Astrocyte of the cerebellum (primary cell): ENCODE measurements around the gene TMPRSS7.
A peak's percentile ranks its signal among the peaks of the same experiment; 100 is the strongest.

Source experiments
- DNase-seq: peaks from one replicate; pipeline ENCODE4 v3.0.0-alpha.2; 2011; ENCODE audit warnings: low read depth
- H3K4me3 ChIP-seq: 2 replicates; pipeline ENCODE4 v1.5.1; 2011; ENCODE audit warnings: mild to moderate bottlenecking, low read depth, low read length, moderate library complexity
- CTCF ChIP-seq: IDR thresholded peaks from 2 replicates; pipeline ENCODE4 v1.5.1; 2012; ENCODE audit warnings: low read length, low read depth, moderate library complexity, mild to moderate bottlenecking; ENCODE audit errors: missing control alignments
- in situ Hi-C: cut with HindIII; loops from 2 replicates; pipeline ENCODE4 v1.10.0; 2017; ENCODE audit warnings: low sequenced_read_pairs

TMPRSS7 gene

GRCh38 chr3:112038863-112039262 lies 4.3 kb downstream of the TMPRSS7 start:
- TF ChIP-seq CTCF = no peak
- in situ Hi-C loops = no loop called here
- no peak overlapping the region for H3K4me3 ChIP-seq
- DNase-seq = no peak

GRCh38 chr3:112041321-112041720 lies 6.8 kb downstream of the TMPRSS7 start:
- no peak for DNase-seq
- no peak for TF ChIP-seq CTCF
- in situ Hi-C loops = no loop called here
- no peak overlapping the region for H3K4me3 ChIP-seq

GRCh38 chr3:112042842-112043280 lies 8.3 kb downstream of the TMPRSS7 start:
- TF ChIP-seq CTCF = no peak
- in situ Hi-C loops = no loop called here
- DNase-seq = no peak
- H3K4me3 ChIP-seq = no peak overlapping the region

GRCh38 chr3:112043621-112044201 lies 9.2 kb downstream of the TMPRSS7 start:
- in situ Hi-C loops = no loop called here
- peak; percentile 91 for TF ChIP-seq CTCF
- DNase-seq = peak; percentile 61
- no peak overlapping the region for H3K4me3 ChIP-seq

GRCh38 chr3:112046599-112046998 lies 12.1 kb downstream of the TMPRSS7 start:
- DNase-seq = no peak
- in situ Hi-C loops = no loop called here
- TF ChIP-seq CTCF = no peak
- no peak overlapping the region for H3K4me3 ChIP-seq

- no peak for DNase-seq
- H3K4me3 ChIP-seq = no peak overlapping the region
- in situ Hi-C loops = no loop called here
- TF ChIP-seq CTCF = no peak
Measured at GRCh38 chr3:112047264-112047663, 12.7 kb downstream of the TMPRSS7 start.
